Stimulated activated CD4-positive, alpha-beta T cell treated with anti-CD3 and anti-CD28 coated beads, Interleukin-1b, Interleukin-23, amount 100 ng/mL, for 4 hours (primary cell): ENCODE data around the gene PPP2R2C.

Experiments used
- DNase-seq, 2 donors: peaks; one replicate each; pipeline ENCODE4 v3.0.0-alpha.2; 2020; ENCODE audit warnings: low read depth in 2 of 2

The PPP2R2C gene

GRCh38 chr4:6404611-6405396 lies 67.6 kb downstream of the PPP2R2C start:
- DNase-seq, result no peak

- no peak for DNase-seq
These were observed 69.1 kb downstream of the PPP2R2C start for GRCh38 chr4:6403400-6403685.

GRCh38 chr4:6402566-6403399 lies 69.6 kb downstream of the PPP2R2C start:
- no peak for DNase-seq

GRCh38 chr4:6401797-6402196 lies 70.6 kb downstream of the PPP2R2C start:
- DNase-seq, result no peak

GRCh38 chr4:6396696-6397236 lies 75.6 kb downstream of the PPP2R2C start:
- no peak for DNase-seq

GRCh38 chr4:6395466-6396228 lies 76.8 kb downstream of the PPP2R2C start:
- no peak for DNase-seq

- DNase-seq, result no peak
These were observed 77.7 kb downstream of the PPP2R2C start for GRCh38 chr4:6394671-6395081.

GRCh38 chr4:6393544-6394475 lies 78.6 kb downstream of the PPP2R2C start:
- no peak for DNase-seq

- DNase-seq, result no peak
These were observed 79.3 kb downstream of the PPP2R2C start for GRCh38 chr4:6393066-6393465.

GRCh38 chr4:6392407-6392806 lies 80.0 kb downstream of the PPP2R2C start:
- no peak for DNase-seq

- no peak for DNase-seq
These were observed 80.6 kb downstream of the PPP2R2C start for GRCh38 chr4:6391852-6392188.

GRCh38 chr4:6391186-6391851 lies 81.1 kb downstream of the PPP2R2C start:
- DNase-seq, result no peak

GRCh38 chr4:6390356-6390755 lies 82.1 kb downstream of the PPP2R2C start:
- no peak for DNase-seq

- DNase-seq, result no peak
These were observed 83.1 kb downstream of the PPP2R2C start for GRCh38 chr4:6389142-6389825.

GRCh38 chr4:6388713-6389112 lies 83.7 kb downstream of the PPP2R2C start:
- no peak for DNase-seq

- DNase-seq, result no peak
These were observed 84.5 kb downstream of the PPP2R2C start for GRCh38 chr4:6387946-6388345.

GRCh38 chr4:6386091-6386490 lies 86.3 kb downstream of the PPP2R2C start:
- DNase-seq, result no peak

GRCh38 chr4:6385288-6385687 lies 87.1 kb downstream of the PPP2R2C start:
- DNase-seq, result no peak

GRCh38 chr4:6384541-6384940 lies 87.9 kb downstream of the PPP2R2C start:
- DNase-seq, result no peak

GRCh38 chr4:6383929-6384328 lies 88.5 kb downstream of the PPP2R2C start:
- DNase-seq, result no peak
